ENCODE data around the gene HOMER2.
"Not testable (repeated sequence)": the region's sequence is repeated elsewhere in the genome, so short reads cannot be mapped to it uniquely, and the experiment has no call there.

HOMER2 gene

GRCh38 chr15:82898961-82899360, 53.6 kb downstream of the HOMER2 start:
- no peak for TF ChIP-seq CTCF (IDR thresholded peaks at IDR 0.05; ENCODE audit: low read depth, low read length)

GRCh38 chr15:82895983-82896382, 56.5 kb downstream of the HOMER2 start:
- TF ChIP-seq CTCF (IDR thresholded peaks at IDR 0.05; ENCODE audit: low read depth, low read length), result no peak
- in situ Hi-C loops (cut with HindIII; ENCODE audit: low sequenced_read_pairs), result no loop called here
- no peak overlapping the region for H3K4me3 ChIP-seq (ENCODE audit: low read depth, low read length)
- no peak for DNase-seq (ENCODE audit: low read depth, low spot score)

More at GRCh38 chr15:82898961-82899360, 53.6 kb downstream of the HOMER2 start:
- in situ Hi-C loops (cut with HindIII; ENCODE audit: low sequenced_read_pairs), result no loop called here
- no peak for DNase-seq (ENCODE audit: low read depth, low spot score)
- H3K4me3 ChIP-seq (ENCODE audit: low read depth, low read length), result no peak overlapping the region

- no peak for TF ChIP-seq CTCF (IDR thresholded peaks at IDR 0.05; ENCODE audit: low read depth, low read length)
- in situ Hi-C loops (cut with HindIII; ENCODE audit: low sequenced_read_pairs), result no loop called here
- no peak overlapping the region for H3K4me3 ChIP-seq (ENCODE audit: low read depth, low read length)
- peak; percentile 17 for DNase-seq (ENCODE audit: low read depth, low spot score)
Measured at GRCh38 chr15:82894971-82895520, 57.5 kb downstream of the HOMER2 start.

GRCh38 chr15:82893473-82893872, 59.0 kb downstream of the HOMER2 start:
- DNase-seq (ENCODE audit: low read depth, low spot score); H3K4me3 ChIP-seq (ENCODE audit: low read depth, low read length); in situ Hi-C loops (cut with HindIII; ENCODE audit: low sequenced_read_pairs): not testable (repeated sequence)

GRCh38 chr15:82892573-82892972, 59.9 kb downstream of the HOMER2 start:
- in situ Hi-C loops (cut with HindIII; ENCODE audit: low sequenced_read_pairs), result no loop called here
- no peak for DNase-seq (ENCODE audit: low read depth, low spot score)
- H3K4me3 ChIP-seq (ENCODE audit: low read depth, low read length), result no peak overlapping the region
- TF ChIP-seq CTCF (IDR thresholded peaks at IDR 0.05; ENCODE audit: low read depth, low read length), result no peak

- no peak for DNase-seq (ENCODE audit: low read depth, low spot score)
- no peak for TF ChIP-seq CTCF (IDR thresholded peaks at IDR 0.05; ENCODE audit: low read depth, low read length)
- in situ Hi-C loops (cut with HindIII; ENCODE audit: low sequenced_read_pairs), result no loop called here
Measured at GRCh38 chr15:82890995-82891390, 61.5 kb downstream of the HOMER2 start.

GRCh38 chr15:82890338-82890994, 62.1 kb downstream of the HOMER2 start:
- DNase-seq (ENCODE audit: low read depth, low spot score), result no peak
- no peak for TF ChIP-seq CTCF (IDR thresholded peaks at IDR 0.05; ENCODE audit: low read depth, low read length)
- in situ Hi-C loops (cut with HindIII; ENCODE audit: low sequenced_read_pairs), result no loop called here

More at GRCh38 chr15:82890995-82891390, 61.5 kb downstream of the HOMER2 start:
- H3K4me3 ChIP-seq (ENCODE audit: low read depth, low read length), result no peak overlapping the region

More at GRCh38 chr15:82890338-82890994, 62.1 kb downstream of the HOMER2 start:
- no peak overlapping the region for H3K4me3 ChIP-seq (ENCODE audit: low read depth, low read length)

All from astrocyte of the spinal cord (primary cell).